Measurements from ENCODE around the gene ZIC1.

Gene ZIC1

DNA sequence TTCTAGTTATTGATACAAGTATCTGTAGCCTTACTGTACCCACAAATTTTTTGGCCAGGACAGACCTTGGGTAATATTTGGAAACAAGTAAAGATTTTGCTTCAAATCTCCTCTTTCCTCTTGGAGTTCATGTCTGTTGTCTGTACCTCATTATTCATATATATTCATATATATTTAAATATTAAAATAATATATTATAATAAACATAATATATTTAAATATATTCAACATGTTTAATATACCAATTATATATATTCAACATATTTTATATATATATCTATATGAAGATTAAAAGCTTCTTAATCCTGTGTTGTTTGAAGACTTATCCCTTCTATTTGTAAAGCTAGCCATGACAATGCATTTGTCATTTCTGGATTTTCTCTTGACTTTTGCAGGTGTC is 38.1 kb downstream of the ZIC1 start:
- TF ChIP-seq CTCF (IDR thresholded peaks at IDR 0.05) = no peak

- TF ChIP-seq CTCF (IDR thresholded peaks at IDR 0.05) = no peak
These were observed 40.5 kb downstream of the ZIC1 start for GRCh38 chr3:147449669-147450068.

- TF ChIP-seq CTCF (IDR thresholded peaks at IDR 0.05) = no peak
These were observed 50.0 kb downstream of the ZIC1 start for GRCh38 chr3:147458995-147459704.

DNA sequence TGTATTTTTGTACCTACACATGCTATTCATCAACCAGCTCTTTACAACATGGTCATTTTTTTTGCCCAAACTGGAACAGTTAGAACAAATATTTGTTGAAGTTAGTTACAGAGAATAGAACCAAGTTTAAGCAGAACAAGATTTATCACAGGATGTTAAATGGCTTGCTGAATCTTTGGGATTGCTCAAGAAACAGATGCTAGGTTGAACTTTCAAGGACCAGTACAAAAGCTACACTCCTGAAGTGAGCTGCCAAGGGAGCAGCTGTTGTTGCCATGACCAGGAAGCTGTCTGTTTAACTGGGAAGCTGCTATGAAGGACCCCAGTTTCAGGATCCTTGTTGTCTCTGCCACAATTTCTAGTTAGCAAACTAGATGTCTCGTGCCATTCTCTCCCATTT is 53.7 kb downstream of the ZIC1 start:
- TF ChIP-seq CTCF (IDR thresholded peaks at IDR 0.05) = no peak
